GM19455 (cell line): Measurements from ENCODE around the gene LRRC75B.

Source experiments
- ATAC-seq: cut with Tn5 transposase; IDR thresholded peaks from one replicate; pipeline ENCODE4 v1.9.1; 2021; ENCODE audit not compliant: unreplicated experiment

LRRC75B gene

DNA sequence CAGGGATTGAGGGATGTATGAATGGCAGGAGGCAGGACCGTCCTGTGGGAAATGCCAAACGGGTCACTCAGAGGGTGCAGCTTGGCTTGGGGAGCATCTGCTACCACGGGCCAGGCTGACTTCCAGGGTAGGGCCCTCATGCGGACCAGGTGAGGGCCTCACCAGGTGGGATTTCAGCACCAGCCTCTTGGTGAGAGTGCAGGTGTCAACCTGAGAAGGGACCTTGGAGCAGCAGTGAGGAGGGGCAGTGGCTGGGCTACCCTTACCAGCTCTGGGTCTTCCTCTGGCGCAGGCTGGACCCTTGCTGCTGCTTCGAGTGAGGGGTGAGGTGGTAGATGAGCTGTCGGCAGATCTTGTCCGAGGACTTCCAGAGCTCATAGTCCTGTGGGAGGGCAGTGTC is 4.9 kb downstream of the LRRC75B start:
- ATAC-seq = no peak

DNA sequence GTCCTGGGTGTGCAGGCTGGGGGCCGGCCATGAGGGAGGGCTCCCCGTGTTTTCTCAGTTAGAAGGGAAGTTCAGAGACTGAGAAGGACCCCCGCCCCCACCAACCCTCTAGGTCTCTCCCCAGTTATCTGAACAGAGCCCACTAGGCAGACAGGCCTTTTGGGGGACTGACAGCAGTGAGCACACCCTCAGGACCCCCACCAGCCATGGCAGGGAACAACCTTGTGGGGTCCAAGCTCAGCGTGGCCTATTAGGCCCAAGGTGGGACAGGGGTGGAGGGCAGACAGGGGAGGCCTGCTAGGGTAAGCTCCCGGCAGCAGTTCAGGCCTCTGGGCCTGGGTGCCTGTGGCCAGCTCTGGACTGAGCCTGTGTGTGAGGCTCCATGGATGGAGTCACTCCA is 5.6 kb downstream of the LRRC75B start:
- ATAC-seq = no peak

DNA sequence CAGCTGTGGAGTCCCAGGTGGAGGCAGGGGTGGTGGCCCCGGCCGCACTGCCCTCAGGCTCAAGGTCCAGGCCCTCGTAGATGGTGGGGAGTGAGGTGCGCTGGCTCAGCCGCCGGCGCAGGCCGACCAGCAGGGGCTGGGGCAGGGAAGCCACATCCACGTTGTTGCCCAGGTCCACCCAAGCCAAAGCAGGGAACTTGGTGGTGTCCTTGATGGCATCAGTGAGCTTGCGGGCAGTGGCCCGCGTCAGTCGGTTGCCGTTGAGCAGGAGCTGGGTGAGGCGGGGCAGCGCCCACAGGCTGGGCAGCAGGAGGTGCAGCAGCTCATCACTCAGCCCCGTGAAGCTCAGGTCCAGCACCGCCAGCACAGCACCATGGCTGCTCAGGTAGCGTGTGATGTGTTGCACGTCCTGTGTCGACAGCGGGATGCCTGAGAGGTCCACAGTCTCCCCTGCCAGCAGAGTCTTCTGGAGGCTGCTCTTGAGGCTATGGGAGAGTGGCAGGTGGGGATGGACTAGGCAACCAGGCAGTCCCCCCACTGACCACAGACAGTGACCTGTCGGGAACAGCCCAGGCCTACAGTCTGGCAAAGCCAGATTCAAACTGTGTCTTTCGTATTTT is 6.8 kb downstream of the LRRC75B start:
- no peak for ATAC-seq

DNA sequence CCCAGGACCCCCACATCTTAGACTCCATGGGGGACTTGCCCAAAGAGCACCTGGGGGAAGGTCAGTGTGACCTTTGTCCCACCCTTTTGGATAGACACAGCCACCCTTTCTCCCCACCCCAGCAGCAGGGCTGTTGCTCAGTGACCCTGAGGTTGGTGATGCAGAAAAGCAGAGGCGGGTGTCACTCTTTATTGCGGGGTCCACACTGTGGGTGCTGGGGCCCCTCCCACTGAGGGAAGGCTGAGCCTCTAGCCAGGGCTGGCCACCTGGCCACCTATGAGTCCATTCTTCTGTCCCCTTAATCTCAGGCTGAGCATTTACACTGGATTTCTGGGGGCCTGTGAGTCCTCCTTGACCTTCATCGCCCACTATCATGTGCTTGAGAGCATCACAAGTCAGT is 7.4 kb downstream of the LRRC75B start:
- no peak for ATAC-seq

DNA sequence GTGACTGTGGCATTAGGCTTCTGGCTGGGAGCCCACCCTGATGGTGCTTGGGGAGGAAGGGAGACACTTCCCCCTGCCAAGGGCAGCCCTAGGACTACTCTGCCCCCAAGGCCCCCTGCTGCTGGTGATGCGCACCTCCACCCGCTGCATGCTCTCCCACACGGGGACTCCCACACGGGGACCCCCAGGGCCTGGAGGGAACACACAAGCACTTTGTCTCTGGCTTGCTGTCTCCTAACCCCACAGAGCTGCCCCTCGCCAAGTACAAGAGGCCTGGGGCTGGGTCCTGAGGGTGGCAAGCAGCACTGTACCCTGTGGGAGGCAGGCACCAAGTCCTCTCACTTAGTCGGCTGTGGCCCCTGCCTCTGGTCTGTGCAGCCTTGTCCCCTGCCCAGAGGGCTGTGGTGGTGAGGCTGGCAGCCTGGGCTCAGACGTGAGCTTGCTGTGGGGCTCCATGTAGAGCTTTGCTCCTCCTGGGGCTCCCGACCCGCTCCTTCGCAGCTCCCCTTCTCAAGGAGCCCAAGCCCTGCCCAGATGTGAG is 7.9 kb downstream of the LRRC75B start:
- ATAC-seq = no peak

DNA sequence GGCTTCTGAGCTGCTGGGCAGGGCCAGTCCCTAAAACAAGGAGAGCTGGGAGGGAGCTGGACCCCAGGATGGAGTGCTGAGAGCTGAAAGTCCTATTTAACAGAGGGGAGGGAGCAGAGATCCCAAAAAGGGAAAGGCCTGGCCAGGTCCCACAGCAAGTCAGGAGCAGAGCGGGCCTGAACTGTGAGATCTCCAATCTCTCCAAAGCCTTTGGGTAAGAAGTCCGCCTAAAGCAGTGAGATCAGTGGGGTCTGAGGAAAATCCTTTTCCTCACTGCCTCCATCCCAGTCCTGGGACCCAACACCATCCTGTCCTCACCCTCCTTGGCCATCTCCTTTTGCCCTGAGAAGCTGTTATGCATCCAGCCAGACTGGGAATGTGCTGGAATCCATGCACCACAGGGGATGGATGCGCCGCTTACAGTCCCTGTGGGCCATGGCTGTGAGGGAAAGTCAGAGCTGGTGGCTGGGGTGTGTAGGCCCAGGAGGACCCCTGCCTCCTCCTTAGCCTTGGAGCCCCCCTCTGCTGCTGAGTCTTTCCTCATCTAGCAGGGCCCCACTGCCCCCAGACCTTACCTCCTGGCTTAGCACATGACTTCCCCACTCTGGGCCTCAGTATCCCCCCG is 8.6 kb downstream of the LRRC75B start:
- no peak for ATAC-seq

DNA sequence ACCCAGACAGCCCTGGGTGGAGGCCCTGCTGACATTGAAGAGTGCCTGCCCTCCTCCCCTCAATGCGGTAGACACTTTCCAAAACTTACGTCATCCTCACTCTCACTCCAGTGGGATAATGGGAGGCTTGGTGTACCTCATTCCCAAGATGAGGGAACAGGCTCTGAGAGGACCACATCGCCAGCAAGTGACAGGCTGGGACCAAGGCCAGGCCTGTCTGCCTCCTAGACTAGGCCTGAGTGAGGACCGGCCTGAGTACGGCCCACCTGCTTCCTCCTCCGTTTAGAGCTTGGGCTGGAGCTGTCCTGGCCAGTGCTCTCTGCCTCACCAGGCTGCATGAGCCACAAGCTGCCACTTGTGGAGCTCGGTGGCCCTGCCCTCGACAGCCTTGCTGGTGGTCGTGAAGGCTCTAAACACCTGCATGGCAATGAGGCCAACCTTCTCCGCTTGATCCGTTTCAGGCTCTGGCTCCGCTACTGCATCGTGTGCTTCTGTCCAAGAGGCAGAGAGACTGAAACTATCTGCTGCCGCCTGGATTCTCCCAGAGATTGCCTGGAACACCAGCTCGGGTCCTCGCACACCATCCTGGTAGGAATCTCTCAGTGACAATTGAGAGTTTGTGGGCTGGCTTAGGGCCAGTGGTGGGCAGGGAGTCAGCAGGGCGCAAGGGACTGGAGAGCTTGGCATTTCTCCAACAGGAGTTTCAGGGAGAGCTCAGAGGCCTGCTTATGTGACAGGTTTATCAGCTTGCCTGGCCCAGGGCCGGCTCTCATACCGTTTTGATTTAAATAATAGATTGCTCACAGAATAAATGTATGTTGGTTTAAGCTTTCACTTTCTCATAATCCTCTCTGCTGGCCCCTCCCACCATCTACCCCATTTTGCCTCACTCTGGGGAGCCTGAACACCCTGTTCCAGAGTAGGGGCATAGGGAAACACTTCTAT is 9.4 kb downstream of the LRRC75B start:
- ATAC-seq = no peak

DNA sequence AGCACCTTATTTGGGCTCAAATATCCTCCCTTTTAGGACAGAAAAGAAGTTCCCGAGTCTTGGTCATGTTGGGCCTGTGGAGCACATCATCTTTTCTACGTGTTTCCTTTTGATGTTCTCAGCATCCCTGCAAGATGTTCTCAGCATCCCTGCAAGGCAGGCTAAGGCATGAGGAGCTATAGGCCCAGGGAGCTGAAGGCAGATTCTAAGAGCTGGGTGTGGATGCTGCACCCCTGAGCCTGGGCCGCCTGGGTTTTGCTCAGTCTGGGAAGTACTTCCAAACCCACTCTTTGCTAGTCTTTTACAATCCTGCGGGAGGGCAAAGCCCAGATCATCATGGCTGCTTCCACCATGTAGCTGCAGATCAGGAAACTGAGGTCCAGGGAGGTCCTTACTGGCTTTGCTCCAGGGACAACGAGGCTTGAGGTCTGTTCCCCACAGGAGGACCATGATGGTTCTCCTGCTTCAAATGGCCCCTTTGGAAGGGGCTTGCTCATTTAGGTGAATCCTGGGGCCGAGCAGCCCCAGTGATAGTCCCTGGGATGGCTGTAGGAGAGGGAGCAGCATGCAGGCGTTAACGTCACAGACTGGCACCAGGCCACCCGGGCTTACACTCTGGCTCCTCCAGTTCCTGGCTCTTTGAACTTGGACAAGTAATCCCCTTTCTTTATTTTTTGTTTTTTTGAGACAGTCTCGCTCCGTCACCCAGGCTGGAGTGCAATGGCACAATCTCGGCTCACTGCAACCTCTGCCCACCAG is 10.6 kb downstream of the LRRC75B start:
- ATAC-seq = no peak

DNA sequence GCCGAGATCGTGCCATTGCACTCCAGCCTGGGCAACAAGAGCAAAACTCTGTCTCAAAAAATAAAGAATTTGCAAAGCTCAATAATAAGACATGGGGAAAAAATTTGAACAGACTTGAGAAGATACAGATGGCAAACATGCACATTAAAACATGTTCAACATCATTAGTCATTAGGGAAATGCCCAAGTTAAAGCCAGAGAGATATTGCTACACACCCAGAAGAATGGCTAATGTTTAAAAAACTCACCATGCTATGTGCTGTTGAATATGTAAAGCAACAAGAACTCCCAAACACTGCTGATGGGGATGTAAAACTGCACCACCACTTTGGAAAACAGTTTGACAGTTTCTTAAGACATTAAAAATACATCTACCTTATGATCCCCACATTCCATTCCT is 12.6 kb downstream of the LRRC75B start:
- ATAC-seq = no peak

DNA sequence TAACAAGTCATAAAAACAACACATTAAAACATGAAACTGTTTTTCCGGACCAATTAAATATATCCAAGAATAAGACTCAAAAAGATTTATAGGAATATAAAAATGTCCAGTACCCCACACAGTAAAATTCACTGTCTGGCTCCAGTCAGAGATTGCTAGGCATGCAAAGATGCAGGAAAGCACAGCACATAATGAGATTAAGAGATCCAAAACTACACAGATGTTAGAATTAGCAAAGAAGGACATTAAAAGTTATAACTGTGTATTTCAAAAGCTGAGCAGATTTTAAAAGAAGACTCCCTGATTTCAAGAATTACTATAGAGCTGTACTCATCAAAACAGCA is 13.6 kb downstream of the LRRC75B start:
- no peak for ATAC-seq

DNA sequence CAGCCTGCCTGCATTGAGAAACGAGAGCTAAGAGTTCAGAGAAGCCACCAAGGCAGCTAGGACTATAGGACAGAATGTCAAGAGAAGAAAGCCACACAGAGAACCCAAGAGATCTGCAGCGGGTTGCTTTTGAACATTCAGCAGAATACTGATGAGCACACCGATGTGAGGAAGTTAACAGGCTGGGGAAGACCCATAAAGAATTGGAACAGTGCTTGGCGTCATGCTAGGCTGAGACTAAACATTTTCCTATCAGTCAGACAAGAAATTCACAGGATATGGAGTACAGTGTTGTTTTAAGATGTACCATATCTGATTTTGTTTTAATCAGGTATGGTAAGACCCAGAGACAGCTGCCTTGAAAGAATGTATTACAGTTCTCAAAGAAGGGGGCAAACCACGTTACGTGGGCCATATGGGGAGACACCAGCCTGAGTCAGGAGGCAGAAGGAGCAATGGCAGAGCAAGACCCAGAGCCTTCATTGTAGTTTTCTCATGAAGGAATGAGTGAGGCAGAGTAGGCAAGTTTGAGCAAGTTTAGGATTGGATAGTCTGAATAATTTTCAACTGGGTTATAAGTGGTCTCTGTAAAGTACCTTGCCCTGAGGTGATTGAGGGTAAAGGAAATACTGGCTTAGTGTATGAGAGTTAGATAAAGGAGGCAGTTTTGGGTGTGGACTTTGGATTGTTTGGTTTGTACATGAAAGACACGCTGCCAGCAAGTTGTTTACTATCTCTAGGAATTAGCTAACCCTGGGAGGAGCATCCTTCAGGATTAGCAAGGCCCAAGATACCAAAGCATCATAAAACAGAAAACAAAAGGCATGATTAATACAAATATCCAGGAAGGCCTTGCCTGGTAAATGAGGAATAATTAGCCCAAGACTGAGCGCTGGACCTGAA is 14.3 kb downstream of the LRRC75B start:
- ATAC-seq = no peak

DNA sequence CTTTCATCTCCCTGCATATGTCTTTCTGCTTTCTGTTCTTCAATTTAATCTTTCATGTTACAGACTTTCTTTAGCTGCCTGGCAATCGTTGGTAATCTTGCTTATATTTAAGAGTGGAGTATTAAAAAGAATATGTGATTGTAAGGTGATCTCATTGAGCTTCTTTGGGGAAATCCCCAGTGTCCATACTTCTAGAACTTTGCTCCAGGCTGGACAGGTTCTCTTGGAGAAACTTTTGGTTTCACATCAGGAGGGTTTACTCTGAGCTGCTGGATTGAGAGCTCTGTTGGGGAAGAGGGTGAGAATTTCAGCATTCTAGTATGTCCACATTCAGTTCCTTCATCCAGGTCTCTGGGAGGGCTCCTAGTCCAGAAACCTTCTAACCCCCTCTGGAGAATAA is 16.1 kb downstream of the LRRC75B start:
- no peak for ATAC-seq

DNA sequence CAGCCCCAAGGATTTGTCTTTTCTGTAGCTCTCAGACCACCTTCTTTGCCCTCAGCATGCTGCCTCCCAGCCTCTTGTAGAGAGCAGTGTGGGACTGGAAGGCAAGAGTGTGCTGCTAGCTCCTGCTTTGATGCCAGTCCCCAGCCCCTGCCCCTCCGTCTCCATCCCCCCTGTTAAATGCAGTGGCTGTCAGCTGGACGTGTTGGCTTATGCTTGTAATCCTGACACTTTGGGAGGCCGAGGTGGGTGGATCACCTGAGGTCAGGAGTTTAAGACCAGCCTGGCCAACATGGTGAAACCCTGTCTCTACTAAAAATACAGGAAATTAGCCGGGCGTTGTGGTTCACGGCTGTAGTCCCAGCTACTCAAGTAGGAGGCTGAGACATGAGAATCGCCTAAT is 21.6 kb downstream of the LRRC75B start:
- ATAC-seq = no peak

DNA sequence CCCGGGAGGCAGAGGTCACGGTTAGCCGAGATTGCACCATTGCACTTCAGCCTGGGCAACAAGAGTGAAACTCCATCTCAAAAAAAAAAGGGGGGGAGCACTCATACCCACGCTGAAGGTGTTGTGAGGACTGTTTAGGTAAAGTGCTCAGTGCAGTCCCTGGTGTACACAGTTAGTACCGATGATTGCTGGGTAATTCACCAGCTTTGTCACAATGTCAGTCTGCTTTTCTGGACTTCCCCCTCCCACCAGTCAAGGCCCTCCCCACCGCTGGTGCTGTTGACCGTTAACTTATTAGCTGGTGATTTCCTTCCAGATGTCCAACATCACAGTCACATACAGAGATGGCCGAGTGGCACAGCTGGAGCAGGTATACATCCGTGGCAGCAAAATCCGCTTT is 25.2 kb downstream of the LRRC75B start:
- ATAC-seq = no peak

DNA sequence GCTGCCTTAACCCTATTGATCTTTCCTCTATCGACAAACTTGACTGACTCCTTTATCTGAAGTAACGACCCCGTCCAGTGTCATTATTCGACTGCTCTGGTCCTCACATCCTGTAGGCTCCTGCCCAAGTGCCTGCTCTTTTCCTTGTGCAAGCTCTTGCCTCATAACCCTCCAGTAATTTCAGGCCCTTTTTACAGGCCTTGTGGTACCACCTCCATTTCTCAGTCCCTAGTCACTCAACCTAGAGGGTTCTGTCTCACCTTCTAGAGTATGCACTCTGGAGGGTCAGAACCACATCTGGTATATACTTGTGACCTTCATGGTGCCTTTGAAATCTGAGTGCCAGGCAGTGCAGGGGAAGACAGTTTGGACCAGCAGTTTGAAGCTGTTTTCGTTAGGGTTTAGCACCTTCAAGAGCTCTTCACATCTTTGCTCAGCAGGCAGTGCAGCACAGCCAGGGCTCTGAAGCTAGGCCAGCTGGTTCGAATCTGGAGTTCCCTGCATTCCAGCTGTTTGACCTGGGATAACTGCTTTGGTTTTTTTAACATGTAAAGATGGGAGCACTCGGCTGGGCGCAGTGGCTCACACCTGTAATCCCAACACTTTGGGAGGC is 25.9 kb downstream of the LRRC75B start:
- ATAC-seq = no peak

DNA sequence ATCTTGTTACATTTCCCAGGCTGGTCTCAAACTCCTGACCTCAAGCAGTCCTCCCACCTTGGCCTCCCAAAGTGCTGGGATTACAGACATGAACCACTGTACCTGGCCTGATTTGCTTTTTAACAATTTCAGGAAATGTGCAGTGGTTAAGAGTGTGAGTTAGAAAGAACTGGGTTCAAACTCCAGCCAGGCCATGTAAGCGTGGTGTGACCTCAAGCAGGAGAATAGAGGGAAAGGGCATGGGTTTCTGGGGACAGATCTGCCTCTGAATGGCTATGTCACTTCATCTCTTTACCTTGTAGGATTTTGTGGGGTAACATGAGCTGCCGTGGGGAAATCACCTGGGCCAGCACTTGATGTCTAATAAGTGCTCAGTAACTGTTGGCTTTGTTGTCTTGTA is 27.8 kb downstream of the LRRC75B start:
- ATAC-seq = no peak

DNA sequence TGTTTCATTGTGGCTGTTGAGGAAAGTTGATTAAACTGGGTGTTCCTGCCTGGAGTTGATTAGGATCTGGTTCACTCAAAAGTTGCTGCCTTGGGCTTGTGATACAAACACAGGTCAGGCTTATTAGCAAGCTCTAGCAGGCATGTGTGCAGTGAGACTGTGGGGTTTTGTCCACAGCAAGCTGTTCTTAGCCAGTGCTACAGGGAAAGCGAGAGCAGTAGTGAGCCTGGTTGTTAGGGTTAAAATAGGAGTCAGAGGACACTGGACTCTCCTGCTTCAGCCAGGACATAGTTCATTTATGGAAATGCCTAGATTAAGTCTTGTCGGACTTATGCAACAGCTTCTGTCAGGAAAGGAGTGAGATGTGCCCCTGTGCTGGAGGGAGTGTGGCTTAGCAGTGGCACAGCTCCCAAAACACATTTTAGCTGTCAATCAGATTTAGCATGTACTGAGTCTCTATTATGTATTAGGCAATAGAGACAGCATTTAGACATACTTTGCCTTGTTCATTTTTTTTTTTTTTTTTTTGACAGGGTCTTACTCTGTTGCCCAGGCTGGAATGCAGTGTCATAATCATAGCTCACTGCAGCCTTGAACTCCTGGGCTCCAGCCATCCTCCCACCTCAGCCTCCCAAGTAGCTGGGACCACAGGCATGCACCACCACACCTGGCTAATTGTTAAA is 28.4 kb downstream of the LRRC75B start:
- ATAC-seq = no peak

DNA sequence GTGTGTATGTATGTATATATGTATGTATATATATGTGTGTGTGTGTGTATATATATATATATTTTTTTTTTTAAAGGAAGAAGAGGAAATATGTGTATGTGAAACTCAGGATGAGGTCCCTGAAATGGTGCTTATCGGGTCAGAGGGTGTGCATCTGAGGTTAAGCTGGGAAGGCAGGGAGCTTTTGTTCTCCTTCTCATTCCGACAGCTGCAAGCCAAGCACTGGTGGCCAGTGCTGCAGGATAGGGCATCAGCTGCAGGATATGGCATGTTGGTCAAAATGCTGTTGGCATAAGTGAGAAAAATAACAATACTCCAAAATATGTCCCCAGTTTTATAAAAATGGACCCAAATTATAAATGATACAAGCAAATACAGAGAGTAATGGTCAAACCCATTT is 29.6 kb downstream of the LRRC75B start:
- ATAC-seq = no peak

DNA sequence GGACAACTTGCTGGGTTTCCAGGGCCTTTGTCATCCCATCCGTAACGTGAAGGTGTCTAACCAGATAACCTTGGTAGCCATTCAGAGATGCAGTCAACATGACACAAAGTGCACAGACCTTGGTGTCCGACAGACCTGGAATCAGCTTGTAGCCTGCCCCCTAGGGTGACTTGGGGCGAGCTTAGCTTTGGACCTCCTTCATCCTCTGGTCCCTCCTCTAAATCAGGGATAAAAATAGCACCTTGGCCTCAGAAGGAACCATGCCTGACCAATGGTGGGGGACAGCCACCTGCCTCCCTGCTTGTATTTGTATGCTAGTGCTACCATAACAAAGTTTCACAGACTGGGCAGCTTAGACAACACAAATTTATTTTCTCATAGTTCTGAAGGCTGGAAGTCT is 33.4 kb downstream of the LRRC75B start:
- no peak for ATAC-seq
